Measurements from ENCODE around the gene AP3B2.

DNA sequence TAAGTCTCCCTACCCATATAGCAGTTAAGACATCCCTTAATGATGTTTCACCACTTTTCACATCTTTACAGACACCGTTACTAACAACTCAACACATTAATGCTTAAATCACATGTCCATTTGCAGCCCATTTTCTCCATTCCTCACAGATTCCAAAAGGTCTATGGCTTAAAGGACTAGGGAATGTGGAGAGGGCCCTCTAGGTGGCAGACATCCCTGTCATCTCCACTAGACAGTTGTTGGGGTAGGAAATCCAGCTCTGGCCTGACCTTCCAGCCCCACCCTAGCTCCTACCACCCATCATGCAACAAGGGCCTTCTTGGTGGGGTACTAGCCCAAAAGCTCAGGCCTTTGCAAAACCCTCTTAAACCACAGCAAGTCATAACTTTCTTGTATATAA is 87.7 kb downstream of the AP3B2 start:
- TF ChIP-seq, protein P1, sequence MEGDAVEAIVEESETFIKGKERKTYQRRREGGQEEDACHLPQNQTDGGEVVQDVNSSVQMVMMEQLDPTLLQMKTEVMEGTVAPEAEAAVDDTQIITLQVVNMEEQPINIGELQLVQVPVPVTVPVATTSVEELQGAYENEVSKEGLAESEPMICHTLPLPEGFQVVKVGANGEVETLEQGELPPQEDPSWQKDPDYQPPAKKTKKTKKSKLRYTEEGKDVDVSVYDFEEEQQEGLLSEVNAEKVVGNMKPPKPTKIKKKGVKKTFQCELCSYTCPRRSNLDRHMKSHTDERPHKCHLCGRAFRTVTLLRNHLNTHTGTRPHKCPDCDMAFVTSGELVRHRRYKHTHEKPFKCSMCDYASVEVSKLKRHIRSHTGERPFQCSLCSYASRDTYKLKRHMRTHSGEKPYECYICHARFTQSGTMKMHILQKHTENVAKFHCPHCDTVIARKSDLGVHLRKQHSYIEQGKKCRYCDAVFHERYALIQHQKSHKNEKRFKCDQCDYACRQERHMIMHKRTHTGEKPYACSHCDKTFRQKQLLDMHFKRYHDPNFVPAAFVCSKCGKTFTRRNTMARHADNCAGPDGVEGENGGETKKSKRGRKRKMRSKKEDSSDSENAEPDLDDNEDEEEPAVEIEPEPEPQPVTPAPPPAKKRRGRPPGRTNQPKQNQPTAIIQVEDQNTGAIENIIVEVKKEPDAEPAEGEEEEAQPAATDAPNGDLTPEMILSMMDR (conservative IDR thresholded peaks at IDR 0.05; ENCODE audit: low read depth, low read length) = no peak
- no peak for TF ChIP-seq MXI1 (IDR thresholded peaks at IDR 0.05; ENCODE audit: borderline replicate concordance, low read depth, low read length)
- TF ChIP-seq POLR2A (IDR thresholded peaks at IDR 0.05; ENCODE audit: low read depth, low read length) = no peak
- no peak for TF ChIP-seq RFX5 (IDR thresholded peaks at IDR 0.05; ENCODE audit: low read depth, low read length)
- no peak for TF ChIP-seq CEBPB (IDR thresholded peaks at IDR 0.05; ENCODE audit: low read depth, low read length)

All from IMR-90 (cell line).